ENCODE measurements around the gene SERGEF.

Gene SERGEF

GRCh38 chr11:17931595-17931994 is 81.3 kb downstream of the SERGEF start:
- TF ChIP-seq POLR2AphosphoS5 (IDR thresholded peaks at IDR 0.05; ENCODE audit: low read depth): no peak
- Histone ChIP-seq H3K27ac (replicated peaks) (no peak overlapping the region), H3K4me3 (replicated peaks; ENCODE audit: insufficient read depth, low read length) (no peak overlapping the region), H3K27me3 (ENCODE audit: insufficient read depth, poor library complexity, severe bottlenecking) (no peaks in the 10 kb centered on the region)
- no peak for DNase-seq (ENCODE audit: low read depth in 1 of 2, low spot score in 1 of 2)

GRCh38 chr11:17930544-17931125 is 82.2 kb downstream of the SERGEF start:
- H3K27me3 ChIP-seq (ENCODE audit: insufficient read depth, poor library complexity, severe bottlenecking): no peaks in the 10 kb centered on the region
- DNase-seq (ENCODE audit: low read depth in 1 of 2, low spot score in 1 of 2): no peak
- H3K27ac ChIP-seq (replicated peaks): no peak overlapping the region
- no peak for TF ChIP-seq REST (IDR thresholded peaks at IDR 0.05; ENCODE audit: insufficient replicate concordance, low read depth)
- TF ChIP-seq POLR2AphosphoS5 (IDR thresholded peaks at IDR 0.05; ENCODE audit: low read depth): no peak
- TF ChIP-seq SPI1 (IDR thresholded peaks at IDR 0.05; ENCODE audit: borderline replicate concordance, low read depth): no peak
- no peak for TF ChIP-seq GABPA (IDR thresholded peaks at IDR 0.05; ENCODE audit: low read depth)
- TF ChIP-seq CTCF (IDR thresholded peaks at IDR 0.05; ENCODE audit: insufficient read depth, low read length): no peak
- no peak overlapping the region for H3K4me3 ChIP-seq (replicated peaks; ENCODE audit: insufficient read depth, low read length)

GRCh38 chr11:17929171-17929570 is 83.7 kb downstream of the SERGEF start:
- Histone ChIP-seq H3K27me3 (ENCODE audit: insufficient read depth, poor library complexity, severe bottlenecking) (no peaks in the 10 kb centered on the region), H3K4me3 (replicated peaks; ENCODE audit: insufficient read depth, low read length) (no peak overlapping the region), H3K27ac (replicated peaks) (no peak overlapping the region)
- TF ChIP-seq SPI1 (IDR thresholded peaks at IDR 0.05; ENCODE audit: borderline replicate concordance, low read depth): no peak
- TF ChIP-seq POLR2AphosphoS5 (IDR thresholded peaks at IDR 0.05; ENCODE audit: low read depth): no peak
- no peak for TF ChIP-seq CTCF (IDR thresholded peaks at IDR 0.05; ENCODE audit: insufficient read depth, low read length)
- TF ChIP-seq GABPA (IDR thresholded peaks at IDR 0.05; ENCODE audit: low read depth): no peak
- TF ChIP-seq REST (IDR thresholded peaks at IDR 0.05; ENCODE audit: insufficient replicate concordance, low read depth): no peak
- no peak for DNase-seq (ENCODE audit: low read depth in 1 of 2, low spot score in 1 of 2)

GRCh38 chr11:17927681-17928343 is 85.0 kb downstream of the SERGEF start:
- Histone ChIP-seq H3K4me3 (replicated peaks; ENCODE audit: insufficient read depth, low read length) (no peak overlapping the region), H3K27me3 (ENCODE audit: insufficient read depth, poor library complexity, severe bottlenecking) (no peaks in the 10 kb centered on the region), H3K27ac (replicated peaks) (no peak overlapping the region)
- TF ChIP-seq SPI1 (IDR thresholded peaks at IDR 0.05; ENCODE audit: borderline replicate concordance, low read depth): no peak
- TF ChIP-seq GABPA (IDR thresholded peaks at IDR 0.05; ENCODE audit: low read depth): no peak
- no peak for TF ChIP-seq POLR2AphosphoS5 (IDR thresholded peaks at IDR 0.05; ENCODE audit: low read depth)
- no peak for TF ChIP-seq REST (IDR thresholded peaks at IDR 0.05; ENCODE audit: insufficient replicate concordance, low read depth)
- TF ChIP-seq CTCF (IDR thresholded peaks at IDR 0.05; ENCODE audit: insufficient read depth, low read length): no peak
- DNase-seq (ENCODE audit: low read depth in 1 of 2, low spot score in 1 of 2): no peak

Data from HL-60 (cell line).